Loucy (cell line): ENCODE data around the gene OR2L5.

Experiments
- H2AFZ ChIP-seq: fragments of 200-600 bp; sonication (generic); 2 replicates; pipeline ENCODE4 v1.6.0; 2016; ENCODE audit warnings: antibody characterized with exemption, mild to moderate bottlenecking, low read length, moderate library complexity
- H3F3A ChIP-seq: fragments of 200-600 bp; 2 replicates; pipeline ENCODE4 v1.6.0; 2016; ENCODE audit warnings: antibody characterized with exemption, low read depth, mild to moderate bottlenecking
- H3K27me3 ChIP-seq: fragments of 200-600 bp; sonication (generic); 2 replicates; pipeline ENCODE4 v1.6.1; 2014; ENCODE audit warnings: low read length, mild to moderate bottlenecking; ENCODE audit not compliant: insufficient read depth, poor library complexity, severe bottlenecking
- H3K36me3 ChIP-seq: fragments of 200-600 bp; sonication (generic); 2 replicates; pipeline ENCODE4 v1.6.1; 2016; ENCODE audit warnings: low read length; ENCODE audit not compliant: insufficient read depth
- H3K4me1 ChIP-seq: fragments of 200-600 bp; sonication (generic); 2 replicates; pipeline ENCODE4 v1.5.1; 2014; ENCODE audit warnings: low read length, mild to moderate bottlenecking; ENCODE audit not compliant: insufficient read depth, poor library complexity, severe bottlenecking
- H3K4me2 ChIP-seq: fragments of 200-600 bp; sonication (generic); 2 replicates; pipeline ENCODE4 v1.6.0; 2014; ENCODE audit warnings: antibody characterized with exemption, low read length, low read depth, mild to moderate bottlenecking; ENCODE audit not compliant: poor library complexity, severe bottlenecking
- H3K4me3 ChIP-seq: fragments of 200-600 bp; sonication (generic); 2 replicates; pipeline ENCODE4 v1.5.1; 2014; ENCODE audit warnings: low read length, mild to moderate bottlenecking, mixed read lengths; ENCODE audit not compliant: poor library complexity, severe bottlenecking
- H3K79me2 ChIP-seq: fragments of 200-600 bp; sonication (generic); 2 replicates; pipeline ENCODE4 v1.6.1; 2014; ENCODE audit warnings: low read length; ENCODE audit not compliant: insufficient read depth
- H3K9ac ChIP-seq: fragments of 200-600 bp; sonication (generic); 2 replicates; pipeline ENCODE4 v1.6.0; 2014; ENCODE audit warnings: mild to moderate bottlenecking, low read depth, low read length, moderate library complexity; ENCODE audit not compliant: poor library complexity, severe bottlenecking
- H3K9me2 ChIP-seq: fragments of 200-600 bp; sonication (generic); replicated peaks from 2 replicates; pipeline ENCODE4 v1.6.1; 2016; ENCODE audit warnings: low read depth, low read length, mixed read lengths
- H3K9me3 ChIP-seq: fragments of 200-600 bp; sonication (generic); 2 replicates; pipeline ENCODE4 v1.6.1; 2014; ENCODE audit warnings: mild to moderate bottlenecking, antibody characterized with exemption, low read length, low read depth; ENCODE audit not compliant: insufficient read depth
- H4K20me1 ChIP-seq: fragments of 200-600 bp; sonication (generic); 2 replicates; pipeline ENCODE4 v1.6.0; 2014; ENCODE audit warnings: antibody characterized with exemption, low read length, mild to moderate bottlenecking; ENCODE audit not compliant: insufficient read depth, poor library complexity, severe bottlenecking
- CTCF ChIP-seq: fragments of 200-600 bp; sonication (generic); conservative IDR thresholded peaks from 2 replicates; pipeline ENCODE4 v1.5.1; 2014; ENCODE audit warnings: mild to moderate bottlenecking, antibody characterized with exemption, low read length
- EZH2phosphoT487 ChIP-seq: fragments of 200-600 bp; IDR thresholded peaks from 2 replicates; pipeline ENCODE4 v1.6.1; 2018; ENCODE audit warnings: antibody characterized with exemption, mild to moderate bottlenecking, moderate library complexity, borderline replicate concordance

OR2L5 gene

GRCh38 chr1:248047008-248047407 lies 33.5 kb downstream of the OR2L5 start:
- H3K9me3 ChIP-seq: no peaks in the 10 kb centered on the region

GRCh38 chr1:248054671-248055070 lies 41.2 kb downstream of the OR2L5 start:
- TF ChIP-seq EZH2phosphoT487 (no peak), CTCF (no peak)
- no peaks in the 10 kb centered on the region for H4K20me1 ChIP-seq
- H3F3A ChIP-seq: no peaks in the 10 kb centered on the region
- no peaks in the 10 kb centered on the region for H3K79me2 ChIP-seq
- H3K9ac ChIP-seq: no peak overlapping the region
- H3K4me3 ChIP-seq: no peak overlapping the region
- H3K4me1 ChIP-seq: no peaks in the 10 kb centered on the region
- no peaks in the 10 kb centered on the region for H3K27me3 ChIP-seq
- no peaks in the 10 kb centered on the region for H3K9me2 ChIP-seq
- H3K4me2 ChIP-seq: no peak overlapping the region
- H3K36me3 ChIP-seq: no peaks in the 10 kb centered on the region
- no peaks in the 10 kb centered on the region for H3K9me3 ChIP-seq
- no peak overlapping the region for H2AFZ ChIP-seq

More at GRCh38 chr1:248047008-248047407, 33.5 kb downstream of the OR2L5 start:
- Histone ChIP-seq H2AFZ (no peak overlapping the region), H4K20me1 (no peaks in the 10 kb centered on the region), H3K79me2 (no peaks in the 10 kb centered on the region), H3K27me3 (no peaks in the 10 kb centered on the region), H3K4me3 (no peak overlapping the region), H3K4me2 (no peak overlapping the region), H3K9ac (no peak overlapping the region), H3K4me1 (no peaks in the 10 kb centered on the region), H3F3A (no peaks in the 10 kb centered on the region), H3K36me3 (no peaks in the 10 kb centered on the region), H3K9me2 (no peaks in the 10 kb centered on the region)
- TF ChIP-seq CTCF (peak; percentile 22; the same call in 1 of the 2 replicates), EZH2phosphoT487 (no peak)

GRCh38 chr1:248055261-248055660 lies 41.8 kb downstream of the OR2L5 start:
- Histone ChIP-seq H3K9me3 (no peaks in the 10 kb centered on the region), H4K20me1 (no peaks in the 10 kb centered on the region), H3K36me3 (no peaks in the 10 kb centered on the region), H2AFZ (no peak overlapping the region), H3K9me2 (no peaks in the 10 kb centered on the region), H3K4me2 (no peak overlapping the region), H3K27me3 (no peaks in the 10 kb centered on the region), H3K79me2 (no peaks in the 10 kb centered on the region), H3K9ac (no peak overlapping the region), H3K4me1 (no peaks in the 10 kb centered on the region), H3F3A (no peaks in the 10 kb centered on the region), H3K4me3 (no peak overlapping the region)
- TF ChIP-seq EZH2phosphoT487 (no peak), CTCF (no peak)
